Measurements from ENCODE around the gene DEFB131A.
"Not testable (repeated sequence)": the region's sequence is repeated elsewhere in the genome, so short reads cannot be mapped to it uniquely, and the experiment has no call there.

Gene DEFB131A
- total RNA-seq, result 0 to 0.03 (median 0) reads per million in 18 experiments

- DNase-seq, result not testable (repeated sequence)
Observed at GRCh38 chr4:9444114-9444513, at the start of gene DEFB131A. Gene DEFB131A, plus strand, starts transcription at chr4:9444414. Its CDS starts 120 bp downstream, at chr4:9444534.

GRCh38 chr4:9405774-9406173, 38.4 kb upstream of the DEFB131A start:
- not testable (repeated sequence) for DNase-seq

- not testable (repeated sequence) for DNase-seq
Observed at GRCh38 chr4:9406491-9406890, 37.7 kb upstream of the DEFB131A start.

- no peak for DNase-seq
Observed at GRCh38 chr4:9409793-9410192, 34.4 kb upstream of the DEFB131A start.

- DNase-seq, result not testable (repeated sequence)
Observed at GRCh38 chr4:9421884-9422455, 22.2 kb upstream of the DEFB131A start.

GRCh38 chr4:9425916-9426315, 18.3 kb upstream of the DEFB131A start:
- DNase-seq, result not testable (repeated sequence)

- not testable (repeated sequence) for DNase-seq
Observed at GRCh38 chr4:9430061-9430460, 14.2 kb upstream of the DEFB131A start.

- not testable (repeated sequence) for DNase-seq
Observed at GRCh38 chr4:9433320-9433719, 10.9 kb upstream of the DEFB131A start.

- not testable (repeated sequence) for DNase-seq
Observed at GRCh38 chr4:9436728-9437127, 7.5 kb upstream of the DEFB131A start.

GRCh38 chr4:9442355-9442754, 1.9 kb upstream of the DEFB131A start:
- not testable (repeated sequence) for DNase-seq

- DNase-seq, result not testable (repeated sequence)
Observed at GRCh38 chr4:9444681-9445080, 467 bp downstream of the DEFB131A start.

- not testable (repeated sequence) for DNase-seq
Observed at GRCh38 chr4:9452251-9452650, 8.0 kb downstream of the DEFB131A start.

- not testable (repeated sequence) for DNase-seq
Observed at GRCh38 chr4:9454284-9454683, 10.1 kb downstream of the DEFB131A start.

- DNase-seq, result not testable (repeated sequence)
Observed at GRCh38 chr4:9455046-9455445, 10.8 kb downstream of the DEFB131A start.

GRCh38 chr4:9479466-9479865, 35.3 kb downstream of the DEFB131A start:
- not testable (repeated sequence) for DNase-seq

- DNase-seq, result not testable (repeated sequence)
Observed at GRCh38 chr4:9480066-9480465, 35.9 kb downstream of the DEFB131A start.

- DNase-seq, result not testable (repeated sequence)
Observed at GRCh38 chr4:9482871-9483270, 38.7 kb downstream of the DEFB131A start.

- not testable (repeated sequence) for DNase-seq
Observed at GRCh38 chr4:9483682-9484081, 39.5 kb downstream of the DEFB131A start.

- DNase-seq, result not testable (repeated sequence)
Observed at GRCh38 chr4:9486880-9487279, 42.7 kb downstream of the DEFB131A start.

GRCh38 chr4:9488796-9489195, 44.6 kb downstream of the DEFB131A start:
- DNase-seq, result not testable (repeated sequence)

- DNase-seq, result not testable (repeated sequence)
Observed at GRCh38 chr4:9490496-9490895, 46.3 kb downstream of the DEFB131A start.

GRCh38 chr4:9490986-9491385, 46.8 kb downstream of the DEFB131A start:
- not testable (repeated sequence) for DNase-seq

- not testable (repeated sequence) for DNase-seq
Observed at GRCh38 chr4:9493589-9493988, 49.4 kb downstream of the DEFB131A start.

GRCh38 chr4:9494256-9495035, 50.2 kb downstream of the DEFB131A start:
- not testable (repeated sequence) for DNase-seq

All from inflammatory macrophage (primary cell).